K562 (cell line): Measurements from ENCODE around the gene KCNJ15. TPM values are rescaled to one million over a fixed set of nuclear protein-coding genes. Genes with fewer than 3 reads are reported as not detected.

Experiments used
- ARID3A ChIP-seq: IDR thresholded peaks from 2 replicates; pipeline ENCODE4 v1.6.1; 2012; ENCODE audit warnings: low read depth, low read length, improper control_type of control experiment, borderline replicate concordance
- BCOR ChIP-seq: fragments of 450-650 bp; IDR thresholded peaks from 2 replicates; pipeline ENCODE4 v1.6.1; 2016
- E2F3 ChIP-seq: fragments of 250-450 bp; sonication (Bioruptor Pico); IDR thresholded peaks from 2 replicates; pipeline ENCODE4 v1.4.0; 2020; ENCODE audit warnings: mild to moderate bottlenecking
- FOXK1 ChIP-seq: sonication (generic); formaldehyde crosslinking; IDR thresholded peaks from 2 replicates; pipeline ENCODE4 v1.8.0; 2022; ENCODE audit warnings: missing genetic modification reagents, mild to moderate bottlenecking, borderline replicate concordance
- HDAC6 ChIP-seq: IDR thresholded peaks from 2 replicates; pipeline ENCODE4 v1.6.1; 2012; ENCODE audit warnings: low read depth, mild to moderate bottlenecking, control low read depth, inconsistent platforms, low read length, moderate library complexity
- HMG20B ChIP-seq: fragments of 250-450 bp; sonication (Bioruptor Pico); IDR thresholded peaks from 2 replicates; pipeline ENCODE4 v1.5.0; 2021; ENCODE audit warnings: mild to moderate bottlenecking
- IFI16 ChIP-seq: fragments of 250-450 bp; sonication (Bioruptor Pico); IDR thresholded peaks from 2 replicates; pipeline ENCODE4 v2.1.2; 2022; ENCODE audit warnings: mild to moderate bottlenecking, inconsistent platforms
- JUNB ChIP-seq: fragments of 450-650 bp; formaldehyde crosslinking; conservative IDR thresholded peaks from 2 replicates; pipeline ENCODE4 v1.4.0; 2020; ENCODE audit warnings: mild to moderate bottlenecking
- KDM1A ChIP-seq, 2 experiments: fragments of 450-650 bp; IDR thresholded peaks; 2 replicates each; pipeline ENCODE4 v1.6.1; 2016; ENCODE audit warnings: mild to moderate bottlenecking in 2 of 2
- PCBP1 ChIP-seq: fragments of 200-400 bp; formaldehyde crosslinking; IDR thresholded peaks from 2 replicates; pipeline ENCODE4 v1.6.1; 2018; ENCODE audit warnings: mild to moderate bottlenecking, low read depth, low read length; ENCODE audit not compliant: poor library complexity, severe bottlenecking
- PHF21A ChIP-seq: fragments of 450-650 bp; IDR thresholded peaks from 2 replicates; pipeline ENCODE4 v1.6.1; 2017; ENCODE audit warnings: low read depth, borderline replicate concordance
- POLR2AphosphoS5 ChIP-seq: IDR thresholded peaks from 2 replicates; pipeline ENCODE4 v1.6.1; 2011; ENCODE audit warnings: mild to moderate bottlenecking, low read depth, low read length, moderate library complexity; ENCODE audit not compliant: control insufficient read depth, insufficient read depth
- RB1 ChIP-seq: fragments of 450-650 bp; IDR thresholded peaks from 2 replicates; pipeline ENCODE4 v1.6.1; 2017; ENCODE audit warnings: low read depth, mild to moderate bottlenecking
- RBFOX2 ChIP-seq: fragments of 200-400 bp; formaldehyde crosslinking; IDR thresholded peaks from 2 replicates; pipeline ENCODE4 v1.6.1; 2017; ENCODE audit warnings: low read depth, mild to moderate bottlenecking, low read length, moderate library complexity
- RBM22 ChIP-seq: fragments of 200-400 bp; formaldehyde crosslinking; IDR thresholded peaks from 2 replicates; pipeline ENCODE4 v1.6.1; 2018; ENCODE audit warnings: low read length, low read depth; ENCODE audit not compliant: poor library complexity, severe bottlenecking
- RCOR1 ChIP-seq, 2 experiments: IDR thresholded peaks; 2 replicates each; pipeline ENCODE4 v1.6.1; 2012; ENCODE audit warnings: low read depth in 2 of 2, low read length in 2 of 2, borderline replicate concordance in 1 of 2, improper control_type of control experiment in 1 of 2
- SNIP1 ChIP-seq: fragments of 450-650 bp; IDR thresholded peaks from 2 replicates; pipeline ENCODE4 v1.7.1; 2017; ENCODE audit warnings: low read depth, mild to moderate bottlenecking
- TCFL5 ChIP-seq: fragments of 250-450 bp; sonication (Bioruptor Pico); conservative IDR thresholded peaks from 2 replicates; pipeline ENCODE4 v1.6.1; 2021; ENCODE audit warnings: mild to moderate bottlenecking, moderate library complexity, matching md5 sums
- ZBTB17 ChIP-seq: fragments of 450-650 bp; formaldehyde crosslinking; IDR thresholded peaks from 2 replicates; pipeline ENCODE4 v1.4.0; 2020; ENCODE audit warnings: mild to moderate bottlenecking
- ZC3H11A ChIP-seq: IDR thresholded peaks from 2 replicates; pipeline ENCODE4 v1.6.1; 2012; ENCODE audit warnings: low read depth, low read length, improper control_type of control experiment
- ZC3H8 ChIP-seq: fragments of 450-650 bp; IDR thresholded peaks from 2 replicates; pipeline ENCODE4 v1.6.1; 2017
- ZNF444 ChIP-seq: fragments of 250-450 bp; sonication (Bioruptor Pico); IDR thresholded peaks from 2 replicates; pipeline ENCODE4 v1.4.0; 2020; ENCODE audit warnings: mild to moderate bottlenecking, moderate library complexity
- ZNF668 ChIP-seq: fragments of 250-450 bp; sonication (Bioruptor Pico); IDR thresholded peaks from 2 replicates; pipeline ENCODE4 v1.8.0; 2022; ENCODE audit warnings: mild to moderate bottlenecking, inconsistent platforms
- ZNF75A ChIP-seq: fragments of 450-650 bp; formaldehyde crosslinking; IDR thresholded peaks from 2 replicates; pipeline ENCODE4 v1.4.0; 2020; ENCODE audit warnings: mild to moderate bottlenecking
- polyA plus RNA-seq, 8 experiments: library from polyadenylated mRNA; depleted of rRNA in 4 of 8; stranded (reverse) in 5 of 8; unstranded in 3 of 8; fragments of >200 nt; fragmentation: Nextera tagmentation in 2 of 8; fragmentation: Illumina TruSeq in 1 of 8; extraction: Ambion mirVana in 2 of 8; extraction: Trizol in 1 of 8; gene quantifications; 2 replicates each; pipeline versions ENCODE4 v1.2.1 to v1.2.3, GENCODE V29; 2011 to 2014; ENCODE audit warnings: inconsistent platforms in 1 of 8, missing spikeins in 1 of 8
- total RNA-seq, 7 experiments: library from RNA; depleted of rRNA in 6 of 7; stranded (reverse); fragments of >200 nt in 6 of 7; fragmentation: Illumina TruSeq in 2 of 7; extraction: Trizol in 2 of 7; gene quantifications; 2 replicates each; pipeline versions ENCODE4 v1.2.1 to v1.2.3, GENCODE V29; 2011 to 2021; ENCODE audit warnings: low replicate concordance in 1 of 7
- TF ChIP-seq, protein P1 (sequence below): fragments of 250-450 bp; sonication (Bioruptor Pico); IDR thresholded peaks from 2 replicates; pipeline ENCODE4 v1.9.0; 2021; ENCODE audit warnings: mild to moderate bottlenecking, inconsistent platforms
- TF ChIP-seq, protein P2 (sequence below): fragments of 250-450 bp; sonication (Bioruptor Pico); IDR thresholded peaks from 2 replicates; pipeline ENCODE4 v1.9.0; 2021; ENCODE audit warnings: mild to moderate bottlenecking

KCNJ15 gene
- total and polyA plus RNA-seq, 9 of the 15 experiments (the other 6 are each of a cell fraction or from before 2014, with no cell fraction given): 0.20 to 3.0 (median 0.72) TPM; not detected in 1

- TF ChIP-seq ZNF75A (CRISPR knock-in tag) (no peak), FOXK1 (CRISPR knock-in tag) (no peak), ZNF668 (CRISPR knock-in tag) (no peak), IFI16 (CRISPR knock-in tag) (no peak), E2F3 (CRISPR knock-in tag) (no peak), RCOR1 (IDR thresholded peaks at IDR 0.05; ENCODE audit: borderline replicate concordance in 1 of 2, low read depth in 2 of 2, low read length in 2 of 2) (no peak), KDM1A (IDR thresholded peaks at IDR 0.05) (0 out of 4 replicates have a peak, but pooled peaks of 1 of the 2 experiments have one; percentile 12), HMG20B (CRISPR knock-in tag) (no peak), RBM22 (no peak), PCBP1 (no peak), BCOR (no peak), ARID3A (0 out of 2 replicates have a peak, but pooled peaks have one; percentile 12), ZNF444 (CRISPR knock-in tag) (no peak), SNIP1 (no peak), JUNB (CRISPR knock-in tag) (no peak), TCFL5 (no peak), POLR2AphosphoS5 (peak; percentile 49; the same call in 1 of the 2 replicates), PHF21A (no peak), ZC3H8 (no peak), ZBTB17 (no peak), ZC3H11A (no peak), RB1 (no peak), HDAC6 (no peak), RBFOX2 (no peak)
- TF ChIP-seq, protein P1, sequence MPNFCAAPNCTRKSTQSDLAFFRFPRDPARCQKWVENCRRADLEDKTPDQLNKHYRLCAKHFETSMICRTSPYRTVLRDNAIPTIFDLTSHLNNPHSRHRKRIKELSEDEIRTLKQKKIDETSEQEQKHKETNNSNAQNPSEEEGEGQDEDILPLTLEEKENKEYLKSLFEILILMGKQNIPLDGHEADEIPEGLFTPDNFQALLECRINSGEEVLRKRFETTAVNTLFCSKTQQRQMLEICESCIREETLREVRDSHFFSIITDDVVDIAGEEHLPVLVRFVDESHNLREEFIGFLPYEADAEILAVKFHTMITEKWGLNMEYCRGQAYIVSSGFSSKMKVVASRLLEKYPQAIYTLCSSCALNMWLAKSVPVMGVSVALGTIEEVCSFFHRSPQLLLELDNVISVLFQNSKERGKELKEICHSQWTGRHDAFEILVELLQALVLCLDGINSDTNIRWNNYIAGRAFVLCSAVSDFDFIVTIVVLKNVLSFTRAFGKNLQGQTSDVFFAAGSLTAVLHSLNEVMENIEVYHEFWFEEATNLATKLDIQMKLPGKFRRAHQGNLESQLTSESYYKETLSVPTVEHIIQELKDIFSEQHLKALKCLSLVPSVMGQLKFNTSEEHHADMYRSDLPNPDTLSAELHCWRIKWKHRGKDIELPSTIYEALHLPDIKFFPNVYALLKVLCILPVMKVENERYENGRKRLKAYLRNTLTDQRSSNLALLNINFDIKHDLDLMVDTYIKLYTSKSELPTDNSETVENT (CRISPR knock-in tag): no peak
- TF ChIP-seq, protein P2, sequence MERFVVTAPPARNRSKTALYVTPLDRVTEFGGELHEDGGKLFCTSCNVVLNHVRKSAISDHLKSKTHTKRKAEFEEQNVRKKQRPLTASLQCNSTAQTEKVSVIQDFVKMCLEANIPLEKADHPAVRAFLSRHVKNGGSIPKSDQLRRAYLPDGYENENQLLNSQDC (CRISPR knock-in tag): no peak
Measured at GRCh38 chr21:38220270-38220737, 36.5 kb upstream of the KCNJ15 start (continued).
